NCI-H146 treated with DMSO at 0.1 percent for 48 hours (cell line): ENCODE measurements around the gene CNNM3.
"Not testable (repeated sequence)": the region's sequence is repeated elsewhere in the genome, so short reads cannot be mapped to it uniquely, and the experiment has no call there.

Experiments used
- DNase-seq: peaks from one replicate; lab custom pipeline; 2025; ENCODE audit not compliant: unreplicated experiment; lab: John Stamatoyannopoulos, UW

The CNNM3 gene

GRCh38 chr2:96798733-96799622 is 17.1 kb upstream of the CNNM3 start:
- no peak for DNase-seq

- DNase-seq: no peak
Measured at GRCh38 chr2:96799623-96799935, 16.5 kb upstream of the CNNM3 start.

GRCh38 chr2:96800061-96801004 is 15.7 kb upstream of the CNNM3 start:
- DNase-seq: no peak

GRCh38 chr2:96801005-96801785 is 14.9 kb upstream of the CNNM3 start:
- peak; percentile 8 for DNase-seq

GRCh38 chr2:96801786-96802595 is 14.1 kb upstream of the CNNM3 start:
- DNase-seq: no peak

GRCh38 chr2:96802721-96803120 is 13.3 kb upstream of the CNNM3 start:
- DNase-seq: no peak

- DNase-seq: no peak
Measured at GRCh38 chr2:96804986-96805385, 11.1 kb upstream of the CNNM3 start.

- not testable (repeated sequence) for DNase-seq
Measured at GRCh38 chr2:96805946-96806345, 10.1 kb upstream of the CNNM3 start.

GRCh38 chr2:96806468-96807126 is 9.5 kb upstream of the CNNM3 start:
- no peak for DNase-seq

GRCh38 chr2:96807127-96807471 is 9.0 kb upstream of the CNNM3 start:
- DNase-seq: no peak

- DNase-seq: no peak
Measured at GRCh38 chr2:96808176-96808837, 7.8 kb upstream of the CNNM3 start.

- DNase-seq: no peak
Measured at GRCh38 chr2:96809216-96809882, 6.7 kb upstream of the CNNM3 start.

- no peak for DNase-seq
Measured at GRCh38 chr2:96809951-96810782, 5.9 kb upstream of the CNNM3 start.

- DNase-seq: no peak
Measured at GRCh38 chr2:96810783-96811192, 5.3 kb upstream of the CNNM3 start.

GRCh38 chr2:96811917-96812316 is 4.2 kb upstream of the CNNM3 start:
- DNase-seq: no peak

GRCh38 chr2:96813656-96814055 is 2.4 kb upstream of the CNNM3 start:
- no peak for DNase-seq

GRCh38 chr2:96815326-96816126 is 542 bp upstream of the CNNM3 start:
- DNase-seq: no peak
